Measurements from ENCODE around the gene AFG1L. TPM values are rescaled to one million over a fixed set of nuclear protein-coding genes. Genes with fewer than 3 reads are reported as not detected.

Gene AFG1L
- total RNA-seq, 1 experiment from 2014 or later: 2.5 TPM

GRCh38 chr6:108574457-108575141 is 279.7 kb downstream of the AFG1L start:
- no peak for DNase-seq (ENCODE audit: low spot score)

Small RNA genes lying within 50 kb of the gene (small RNA-seq; reads per million reads assigned to genes)
- not detected for gene AL356121.1
- not detected for gene AL391646.1
- not detected for gene RNA5SP212
- not detected for gene RNU6-1144P
- not detected for gene RNU6-770P
- gene Z98742.2: not detected

Other genes starting within 250 kb of the AFG1L start
- gene OSTM1, start 220.3 kb upstream of the AFG1L start, total RNA-seq (2014; rRNA removed; shearing (Covaris generic)): 18.2 and 21.2 TPM in 2 replicates
- not detected in 2 replicates for gene NR2E1, start 129.0 kb upstream of the AFG1L start, total RNA-seq (2014; rRNA removed; shearing (Covaris generic))
- 61.7 and 67.6 TPM in 2 replicates for gene SNX3, start 34.0 kb upstream of the AFG1L start, total RNA-seq (2014; rRNA removed; shearing (Covaris generic))

All from HT-29 (cell line).